K562 treated with DMSO at 1 percent for 4 hours (cell line): Measurements from ENCODE around the gene KDM5B. TPM values are rescaled to one million over a fixed set of nuclear protein-coding genes. Genes with fewer than 3 reads are reported as not detected.

Source experiments
- total RNA-seq: library from RNA; unstranded; fragments of 300-600 nt; gene quantifications from 2 replicates; pipeline ENCODE4 v1.2.3, GENCODE V29; 2022; ENCODE audit not compliant: insufficient read depth

The KDM5B gene
- 22.2 and 23.9 TPM in 2 replicates for total RNA-seq

GRCh38 chr1:202807926-202808757, at the start of gene KDM5B:
Gene KDM5B (minus strand): TSS chr1:202808421. CDS start chr1:202808305, 116 bp downstream.

GRCh38 chr1:202810615-202811295, 2.5 kb upstream of the KDM5B start, which contains the start of gene PCAT6:
Gene PCAT6 (plus strand): TSS chr1:202810954.

GRCh38 chr1:202710070-202711045, 97.9 kb downstream of the KDM5B start, which contains the start of gene SYT2:
Gene SYT2 (minus strand): TSS chr1:202710454. CDS start chr1:202605772, 104,682 bp downstream.

Other genes with a start within 250 kb of the KDM5B start
- gene SYT2, start 98.0 kb downstream of the KDM5B start, total RNA-seq = not detected in 2 replicates
- gene PCAT6, start 2.5 kb upstream of the KDM5B start, total RNA-seq = 2.8 TPM in 1 of 2 replicates, not detected in the other
- gene RABIF, start 80.7 kb upstream of the KDM5B start, total RNA-seq = 12.4 and 19.4 TPM in 2 replicates
- 17.4 and 19.4 TPM in 2 replicates for gene KLHL12, start 118.8 kb upstream of the KDM5B start, total RNA-seq
- gene ADIPOR1, start 149.9 kb upstream of the KDM5B start, total RNA-seq = 104 and 111 TPM in 2 replicates
- gene CYB5R1, start 158.8 kb upstream of the KDM5B start, total RNA-seq = 33.2 and 34.9 TPM in 2 replicates
- gene TMEM183A, start 199.0 kb upstream of the KDM5B start, total RNA-seq = 68.4 and 76.7 TPM in 2 replicates
- gene PPFIA4, start 218.1 kb upstream of the KDM5B start, total RNA-seq = 1.2 and 3.1 TPM in 2 replicates